Esophagus muscularis mucosa (tissue), 4 donors: ENCODE data around the gene ENOX2. TPM values are rescaled to one million over a fixed set of nuclear protein-coding genes. Genes with fewer than 3 reads are reported as not detected.

ENCODE experiments used
- DNase-seq: peaks from one replicate; pipeline ENCODE4 v3.0.0-alpha.2; 2017; ENCODE audit errors: extremely low spot score
- H3K27ac ChIP-seq, 4 donors: fragments of 200-600 bp; sonication (generic); replicated peaks in 1 of 4; 1 replicate in 3 of 4; 2 replicates in 1 of 4; pipeline ENCODE4 v1.5.1; 2016 to 2019; ENCODE audit warnings: mild to moderate bottlenecking in 1 of 4
- H3K27me3 ChIP-seq, 4 donors: fragments of 200-600 bp; sonication (generic); one replicate each; pipeline versions ENCODE4 v1.5.1 to v1.6.0; 2016 to 2019
- H3K36me3 ChIP-seq, 4 donors: fragments of 200-600 bp; sonication (generic); one replicate each; pipeline ENCODE4 v1.5.1; 2016 to 2019
- H3K4me1 ChIP-seq, 4 donors: fragments of 200-600 bp; sonication (generic); one replicate each; pipeline ENCODE4 v1.5.1; 2016 to 2019
- H3K4me3 ChIP-seq, 4 donors: fragments of 200-600 bp; sonication (generic); 1 replicate in 2 of 4; 2 replicates in 2 of 4; pipeline ENCODE4 v1.5.1; 2016 to 2019; ENCODE audit warnings: mild to moderate bottlenecking in 4 of 4, moderate library complexity in 1 of 4
- H3K9me3 ChIP-seq, 4 donors: fragments of 200-600 bp; sonication (generic); 1 replicate in 3 of 4; 2 replicates in 1 of 4; pipeline ENCODE4 v1.5.1; 2016 to 2019
- CTCF ChIP-seq, 3 experiments: fragments of 200-600 bp in 2 of 3; fragments of 450-650 bp in 1 of 3; sonication (generic) in 2 of 3; IDR thresholded peaks; one replicate each; pipeline ENCODE4 v1.5.1; 2017 to 2019; ENCODE audit warnings: antibody characterized with exemption in 3 of 3, mild to moderate bottlenecking in 2 of 3, moderate library complexity in 1 of 3
- EP300 ChIP-seq: sonication (generic); formaldehyde crosslinking; IDR thresholded peaks from one replicate; pipeline ENCODE4 v1.6.1; 2017; ENCODE audit warnings: antibody characterized with exemption
- POLR2A ChIP-seq: fragments of 450-650 bp; IDR thresholded peaks from one replicate; pipeline ENCODE4 v1.6.1; 2017; ENCODE audit warnings: antibody characterized with exemption, moderate library complexity, mild to moderate bottlenecking, low read depth
- POLR2AphosphoS5 ChIP-seq, 2 donors: sonication (generic); formaldehyde crosslinking; IDR thresholded peaks; one replicate each; pipeline ENCODE4 v1.6.1; 2017; ENCODE audit warnings: antibody characterized with exemption in 2 of 2
- WGBS: methylation state at CpG from one replicate; pipeline ENCODE4 v1.1.5; 2018; 5-methylcytosine and 5-hydroxymethylcytosine counted together
- intact Hi-C: fragments of 100-400 bp; cut with DNase I; formaldehyde crosslinking; loops from one replicate; pipeline ENCODE4 v1.15.1; 2023
- total RNA-seq, 4 donors: library from RNA; depleted of rRNA; stranded (reverse); fragments of >200 nt; gene quantifications; one replicate each; pipeline versions ENCODE4 v1.1.0 to v1.2.1, GENCODE V29; 2016

ENOX2 gene
- total RNA-seq, 4 donors from 2014 or later, result 12.4 to 17.1 (median 15.5) TPM

- no peak overlapping the region for H3K27ac ChIP-seq
- no peak for TF ChIP-seq POLR2A
- no peak for TF ChIP-seq CTCF (IDR thresholded peaks at IDR 0.05)
- TF ChIP-seq EP300, result no peak
- TF ChIP-seq POLR2AphosphoS5 (IDR thresholded peaks at IDR 0.05), result no peak
- no peaks in the 10 kb centered on the region for H3K4me1 ChIP-seq
- no peak for DNase-seq
- H3K4me3 ChIP-seq, result no peak overlapping the region
- intact Hi-C loops, result no loop called here
- 57% methylated on average over 3 of the region's 3 CpGs for WGBS
- no peaks in the 10 kb centered on the region for H3K27me3 ChIP-seq
- no peaks in the 10 kb centered on the region for H3K36me3 ChIP-seq
- H3K9me3 ChIP-seq, result no peaks in the 10 kb centered on the region
Observed at GRCh38 chrX:130770615-130771014, 132.4 kb downstream of the ENOX2 start.

- intact Hi-C loops, result no loop called here
- no peaks in the 10 kb centered on the region for H3K36me3 ChIP-seq
- TF ChIP-seq CTCF (IDR thresholded peaks at IDR 0.05), result no peak
- TF ChIP-seq POLR2AphosphoS5 (IDR thresholded peaks at IDR 0.05), result no peak
- no peak for TF ChIP-seq EP300
- TF ChIP-seq POLR2A, result no peak
- H3K4me1 ChIP-seq, result no peaks in the 10 kb centered on the region
- H3K9me3 ChIP-seq, result no peaks in the 10 kb centered on the region
- H3K4me3 ChIP-seq, result no peak overlapping the region
- no peak for DNase-seq
- H3K27me3 ChIP-seq, result no peaks in the 10 kb centered on the region
- no peak overlapping the region for H3K27ac ChIP-seq
- 61% methylated on average over 4 of the region's 4 CpGs for WGBS
Observed at GRCh38 chrX:130769835-130770234, 133.2 kb downstream of the ENOX2 start.

GRCh38 chrX:130758072-130758471 lies 144.9 kb downstream of the ENOX2 start:
- Histone ChIP-seq H3K27ac (no peak overlapping the region), H3K9me3 (peaks cover 0 to 7% (median 0%) of the 10 kb centered on the region in 4 donors), H3K4me1 (no peaks in the 10 kb centered on the region), H3K27me3 (no peaks in the 10 kb centered on the region), H3K36me3 (no peaks in the 10 kb centered on the region), H3K4me3 (no peak overlapping the region)
- TF ChIP-seq CTCF (IDR thresholded peaks at IDR 0.05) (no peak), POLR2A (no peak), EP300 (no peak), POLR2AphosphoS5 (IDR thresholded peaks at IDR 0.05) (no peak)
- WGBS, result 78% methylated on average over 1 of the region's 1 CpG
- intact Hi-C loops, result no loop called here
- no peak for DNase-seq

GRCh38 chrX:130756233-130756632 lies 146.8 kb downstream of the ENOX2 start:
- WGBS, result 60% methylated on average over 4 of the region's 4 CpGs
- Histone ChIP-seq H3K27me3 (no peaks in the 10 kb centered on the region), H3K4me3 (no peak overlapping the region), H3K27ac (no peak overlapping the region), H3K4me1 (no peaks in the 10 kb centered on the region), H3K36me3 (no peaks in the 10 kb centered on the region), H3K9me3 (peaks cover 0 to 7% (median 0%) of the 10 kb centered on the region in 4 donors)
- no peak for DNase-seq
- intact Hi-C loops, result no loop called here
- TF ChIP-seq CTCF (IDR thresholded peaks at IDR 0.05), result no peak
- TF ChIP-seq POLR2AphosphoS5 (IDR thresholded peaks at IDR 0.05), result no peak
- no peak for TF ChIP-seq POLR2A
- no peak for TF ChIP-seq EP300

GRCh38 chrX:130754353-130754752 lies 148.7 kb downstream of the ENOX2 start:
- WGBS, result 85% methylated on average over 1 of the region's 1 CpG
- Histone ChIP-seq H3K9me3 (peaks cover 0 to 7% (median 0%) of the 10 kb centered on the region in 4 donors), H3K4me1 (no peaks in the 10 kb centered on the region), H3K4me3 (no peak overlapping the region), H3K27ac (no peak overlapping the region), H3K27me3 (no peaks in the 10 kb centered on the region), H3K36me3 (no peaks in the 10 kb centered on the region)
- intact Hi-C loops, result no loop called here
- TF ChIP-seq EP300 (no peak), CTCF (IDR thresholded peaks at IDR 0.05) (no peak), POLR2AphosphoS5 (IDR thresholded peaks at IDR 0.05) (no peak), POLR2A (no peak)
- no peak for DNase-seq
